Keratinocyte (primary cell): ENCODE data around the gene PYCR2. TPM values are rescaled to one million over a fixed set of nuclear protein-coding genes. Genes with fewer than 3 reads are reported as not detected.

Source experiments
- DNase-seq: peaks from one replicate; pipeline ENCODE4 v3.0.0-alpha.2; 2011; ENCODE audit warnings: low read depth, missing footprints, low spot score
- FAIRE-seq: peaks from 2 replicates; lab custom pipeline; 2011; peaks lifted over from hg19 to GRCh38; lab: Jason Lieb, UNC
- H2AFZ ChIP-seq: 2 replicates; pipeline ENCODE4 v1.6.0; 2012; ENCODE audit warnings: low read length, control low read depth, inconsistent platforms; ENCODE audit not compliant: control insufficient read depth
- H3K27ac ChIP-seq: 2 replicates; pipeline ENCODE4 v1.5.1; 2011; ENCODE audit warnings: low read length; ENCODE audit not compliant: control insufficient read depth, insufficient read depth
- H3K27me3 ChIP-seq: 3 replicates; pipeline ENCODE4 v1.6.0; 2011; ENCODE audit warnings: low read length; ENCODE audit not compliant: control insufficient read depth, insufficient read depth; ENCODE audit errors: extremely low read depth
- H3K36me3 ChIP-seq, 2 experiments: 2 replicates in 1 of 2; 3 replicates in 1 of 2; pipeline ENCODE4 v1.5.1; 2011; ENCODE audit warnings: low read length in 2 of 2, mild to moderate bottlenecking in 1 of 2; ENCODE audit not compliant: control insufficient read depth in 2 of 2, insufficient read depth in 2 of 2; ENCODE audit errors: extremely low read depth in 1 of 2
- H3K4me1 ChIP-seq: 3 replicates; pipeline ENCODE4 v1.5.1; 2011; ENCODE audit warnings: low read length; ENCODE audit not compliant: control insufficient read depth, insufficient read depth; ENCODE audit errors: extremely low read depth
- H3K4me2 ChIP-seq: 3 replicates; pipeline ENCODE4 v1.6.0; 2011; ENCODE audit warnings: low read depth, low read length; ENCODE audit not compliant: control insufficient read depth, insufficient read depth; ENCODE audit errors: extremely low read depth
- H3K4me3 ChIP-seq, 3 experiments: fragments of 200-600 bp in 1 of 3; sonication (generic) in 1 of 3; 2 replicates in 2 of 3; 3 replicates in 1 of 3; pipeline ENCODE4 v1.5.1; 2011 to 2016; ENCODE audit warnings: low read length in 3 of 3, mild to moderate bottlenecking in 3 of 3, control low read depth in 2 of 3, inconsistent platforms in 1 of 3, low read depth in 1 of 3, mixed read lengths in 1 of 3, mixed run types in 1 of 3, moderate library complexity in 1 of 3; ENCODE audit not compliant: control insufficient read depth in 2 of 3, insufficient read depth in 2 of 3; ENCODE audit errors: extremely low read depth in 1 of 3
- H3K79me2 ChIP-seq: 2 replicates; pipeline ENCODE4 v1.6.0; 2012; ENCODE audit warnings: low read length; ENCODE audit not compliant: control insufficient read depth, insufficient read depth
- H3K9ac ChIP-seq: 3 replicates; pipeline ENCODE4 v1.6.0; 2011; ENCODE audit warnings: low read length; ENCODE audit not compliant: control insufficient read depth, insufficient read depth; ENCODE audit errors: extremely low read depth
- H3K9me1 ChIP-seq: 3 replicates; pipeline ENCODE4 v1.6.0; 2011; ENCODE audit warnings: low read length; ENCODE audit not compliant: control insufficient read depth, insufficient read depth; ENCODE audit errors: extremely low read depth
- H3K9me3 ChIP-seq: 2 replicates; pipeline ENCODE4 v1.5.1; 2012; ENCODE audit warnings: low read depth, low read length; ENCODE audit not compliant: control insufficient read depth
- H4K20me1 ChIP-seq: 3 replicates; pipeline ENCODE4 v1.6.0; 2011; ENCODE audit warnings: low read length; ENCODE audit not compliant: control insufficient read depth, insufficient read depth; ENCODE audit errors: extremely low read depth
- CTCF ChIP-seq, 3 experiments: IDR thresholded peaks in 1 of 3; conservative IDR thresholded peaks in 1 of 3; optimal IDR thresholded peaks in 1 of 3; 2 replicates in 2 of 3; 3 replicates in 1 of 3; pipeline versions ENCODE3 to v1.5.1; 2011; ENCODE audit warnings: low read length in 3 of 3, mild to moderate bottlenecking in 3 of 3, moderate library complexity in 2 of 3, control low read depth in 1 of 3, inconsistent platforms in 1 of 3; ENCODE audit not compliant: insufficient read depth in 2 of 3; ENCODE audit errors: extremely low read depth in 1 of 3
- EZH2 ChIP-seq: IDR thresholded peaks from one replicate; pipeline ENCODE4 v1.6.1; 2012; ENCODE audit warnings: inconsistent platforms, mild to moderate bottlenecking, low read length, moderate library complexity
- dilution Hi-C: fragments of 300-500 bp; cut with MboI; formaldehyde crosslinking; loops from one replicate; pipeline ENCODE4 v1.7.0; 2020; ENCODE audit warnings: low sequenced_read_pairs; ENCODE audit not compliant: extremely low pct_ligation_motif_present
- polyA plus RNA-seq, 5 experiments: library from polyadenylated mRNA; depleted of rRNA in 3 of 5; stranded (reverse) in 3 of 5; stranded (forward) in 1 of 5; unstranded in 1 of 5; fragments of >200 nt; gene quantifications; 1 replicate in 1 of 5; 2 replicates in 3 of 5; 3 replicates in 1 of 5; pipeline versions ENCODE4 v1.2.1 to v1.2.3, GENCODE V29; 2011 to 2012; ENCODE audit warnings: missing spikeins in 2 of 5, low read depth in 1 of 5, low replicate concordance in 1 of 5

The PYCR2 gene
- polyA plus RNA-seq, 1 donor (not counting 4 experiments of a cell fraction or from before 2014, with no cell fraction given) = 45.5 TPM

GRCh38 chr1:225885336-225885735 lies 38.7 kb downstream of the PYCR2 start:
- Histone ChIP-seq H3K4me2 (no peak overlapping the region), H3K79me2 (peaks cover 4% of the 10 kb centered on the region), H3K4me1 (peaks cover 16% of the 10 kb centered on the region), H2AFZ (no peak overlapping the region), H3K9ac (no peak overlapping the region), H3K9me1 (no peaks in the 10 kb centered on the region), H3K9me3 (no peaks in the 10 kb centered on the region), H3K36me3 (no peaks in the 10 kb centered on the region), H3K27me3 (no peaks in the 10 kb centered on the region), H3K27ac (no peak overlapping the region), H3K4me3 (no peak overlapping the region), H4K20me1 (peaks cover 4% of the 10 kb centered on the region)
- dilution Hi-C loops = no loop called here
- DNase-seq = no peak
- no peak for FAIRE-seq
- TF ChIP-seq EZH2 = no peak
- TF ChIP-seq CTCF (optimal IDR thresholded peaks at IDR 0.05 in 1 of 3, IDR thresholded peaks at IDR 0.05 in 1 of 3, conservative IDR thresholded peaks at IDR 0.05 in 1 of 3; ENCODE audit: extremely low read depth in 1 of 3, insufficient read depth in 2 of 3, low read length in 3 of 3) = no peak

GRCh38 chr1:225883616-225884265 lies 40.3 kb downstream of the PYCR2 start:
- TF ChIP-seq EZH2 (no peak), CTCF (optimal IDR thresholded peaks at IDR 0.05 in 1 of 3, IDR thresholded peaks at IDR 0.05 in 1 of 3, conservative IDR thresholded peaks at IDR 0.05 in 1 of 3; ENCODE audit: extremely low read depth in 1 of 3, insufficient read depth in 2 of 3, low read length in 3 of 3) (peak in 1 of 3 experiments; percentile 13)
- no peak overlapping the region for H3K9ac ChIP-seq
- peaks cover 8% of the 10 kb centered on the region for H4K20me1 ChIP-seq
- H3K79me2 ChIP-seq = peaks cover 7% of the 10 kb centered on the region
- no peaks in the 10 kb centered on the region for H3K36me3 ChIP-seq
- H3K4me1 ChIP-seq = peaks cover 18% of the 10 kb centered on the region
- no peak overlapping the region for H3K27ac ChIP-seq
- H3K4me3 ChIP-seq = no peak overlapping the region
- no peak overlapping the region for H3K4me2 ChIP-seq
- FAIRE-seq (no peak), DNase-seq (no peak)
- H3K9me3 ChIP-seq = no peaks in the 10 kb centered on the region
- no peak overlapping the region for H2AFZ ChIP-seq
- dilution Hi-C loops = no loop called here
- H3K9me1 ChIP-seq = no peaks in the 10 kb centered on the region
- no peaks in the 10 kb centered on the region for H3K27me3 ChIP-seq
